ENCODE results near the gene SLC2A9. TPM values are rescaled to one million over a fixed set of nuclear protein-coding genes. Genes with fewer than 3 reads are reported as not detected.

Gene SLC2A9
- total RNA-seq, 1 donor from 2014 or later: 3.6 TPM

- DNase-seq (ENCODE audit: low read depth): no peak
- H3K36me3 ChIP-seq (ENCODE audit: control insufficient read depth, insufficient read depth, low read length): no peaks in the 10 kb centered on the region
- no peak overlapping the region for H3K4me3 ChIP-seq (ENCODE audit: low read depth, low read length)
- H3K27me3 ChIP-seq (ENCODE audit: control insufficient read depth, insufficient read depth, low read length): no peaks in the 10 kb centered on the region
- no peak for TF ChIP-seq CTCF (IDR thresholded peaks at IDR 0.05; ENCODE audit: insufficient read depth, low read length, poor library complexity, severe bottlenecking)
Measured at GRCh38 chr4:10028910-10029309, 7.6 kb upstream of the SLC2A9 start.

DNA sequence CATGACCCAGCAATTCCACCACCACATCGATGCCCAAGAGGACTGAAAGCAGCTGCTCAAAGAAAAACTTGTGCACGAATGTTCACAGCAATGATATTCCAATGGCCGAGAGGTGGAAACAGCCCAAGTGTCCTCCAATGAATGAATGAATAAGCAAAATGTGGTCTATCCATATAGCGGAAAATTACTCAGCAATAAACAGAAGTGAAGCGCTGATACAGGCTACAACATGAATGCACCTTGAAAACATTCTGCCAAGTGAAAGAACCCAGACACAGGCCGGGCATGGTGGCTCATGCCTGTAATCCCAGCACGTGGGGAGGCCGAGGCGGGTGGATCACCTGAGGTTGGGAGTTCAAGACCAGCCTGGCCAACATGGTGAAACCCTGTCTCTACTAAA is 5.2 kb upstream of the SLC2A9 start:
- no peak overlapping the region for H3K4me3 ChIP-seq (ENCODE audit: low read depth, low read length)
- TF ChIP-seq CTCF (IDR thresholded peaks at IDR 0.05; ENCODE audit: insufficient read depth, low read length, poor library complexity, severe bottlenecking): no peak
- H3K36me3 ChIP-seq (ENCODE audit: control insufficient read depth, insufficient read depth, low read length): no peaks in the 10 kb centered on the region
- no peaks in the 10 kb centered on the region for H3K27me3 ChIP-seq (ENCODE audit: control insufficient read depth, insufficient read depth, low read length)
- no peak for DNase-seq (ENCODE audit: low read depth)

DNA sequence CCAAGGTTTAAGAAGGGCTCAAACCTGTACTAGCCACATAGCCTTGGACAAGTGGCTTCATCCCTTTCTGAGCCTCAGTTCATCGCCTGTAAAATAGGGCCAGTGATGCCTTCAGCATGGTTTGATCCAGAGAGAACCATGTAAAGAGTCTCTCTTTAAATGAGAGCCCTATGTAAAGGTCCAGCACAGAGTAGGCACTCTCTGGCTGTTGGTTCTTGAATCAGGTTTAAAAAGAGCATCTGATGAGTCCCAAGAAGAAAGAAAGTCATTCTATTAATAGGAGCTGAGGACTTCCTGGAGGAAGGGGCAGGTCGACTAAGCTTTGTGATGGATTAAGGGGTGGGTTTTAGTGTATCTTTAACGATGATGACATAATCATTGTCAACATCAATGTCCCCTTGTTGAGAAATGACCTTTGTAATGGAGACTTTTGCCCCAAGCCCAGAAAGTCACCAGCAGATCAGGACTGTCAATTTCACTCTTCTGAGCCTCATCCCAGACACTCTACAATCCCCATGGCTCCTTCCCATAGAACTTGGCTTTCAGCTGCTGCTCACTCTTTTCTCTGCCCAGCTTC is 4.0 kb upstream of the SLC2A9 start:
- H3K36me3 ChIP-seq (ENCODE audit: control insufficient read depth, insufficient read depth, low read length): no peaks in the 10 kb centered on the region
- no peak for TF ChIP-seq CTCF (IDR thresholded peaks at IDR 0.05; ENCODE audit: insufficient read depth, low read length, poor library complexity, severe bottlenecking)
- no peak for DNase-seq (ENCODE audit: low read depth)
- no peak overlapping the region for H3K4me3 ChIP-seq (ENCODE audit: low read depth, low read length)
- no peaks in the 10 kb centered on the region for H3K27me3 ChIP-seq (ENCODE audit: control insufficient read depth, insufficient read depth, low read length)

GRCh38 chr4:10024303-10024702 is 3.0 kb upstream of the SLC2A9 start:
- no peak overlapping the region for H3K4me3 ChIP-seq (ENCODE audit: low read depth, low read length)
- no peak for TF ChIP-seq CTCF (IDR thresholded peaks at IDR 0.05; ENCODE audit: insufficient read depth, low read length, poor library complexity, severe bottlenecking)
- no peaks in the 10 kb centered on the region for H3K36me3 ChIP-seq (ENCODE audit: control insufficient read depth, insufficient read depth, low read length)

DNA sequence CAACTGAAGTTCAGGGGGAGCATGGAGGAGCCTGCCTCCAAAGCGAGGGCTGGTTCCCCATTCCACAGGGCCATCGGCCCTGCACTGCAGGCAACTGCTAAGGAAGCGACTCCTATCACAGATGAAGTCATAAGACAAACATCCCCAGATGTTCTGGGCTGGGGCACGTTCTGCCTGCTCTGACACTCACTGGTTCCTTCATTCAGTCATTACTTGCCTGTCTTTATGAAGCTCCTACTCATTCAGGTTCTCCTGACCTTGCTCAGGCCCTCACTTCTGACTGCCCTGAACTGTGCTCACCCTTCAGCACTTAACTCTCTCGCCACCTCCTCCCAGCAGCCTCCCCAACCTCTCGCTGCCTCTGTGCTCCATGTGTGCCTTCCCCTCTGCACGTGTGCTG is 2.5 kb upstream of the SLC2A9 start:
- Histone ChIP-seq H3K36me3 (ENCODE audit: control insufficient read depth, insufficient read depth, low read length) (no peaks in the 10 kb centered on the region), H3K27me3 (ENCODE audit: control insufficient read depth, insufficient read depth, low read length) (no peaks in the 10 kb centered on the region), H3K4me3 (ENCODE audit: low read depth, low read length) (no peak overlapping the region)
- DNase-seq (ENCODE audit: low read depth): no peak
- TF ChIP-seq CTCF (IDR thresholded peaks at IDR 0.05; ENCODE audit: insufficient read depth, low read length, poor library complexity, severe bottlenecking): no peak

More at GRCh38 chr4:10024303-10024702, 3.0 kb upstream of the SLC2A9 start:
- DNase-seq (ENCODE audit: low read depth): no peak
- no peaks in the 10 kb centered on the region for H3K27me3 ChIP-seq (ENCODE audit: control insufficient read depth, insufficient read depth, low read length)

GRCh38 chr4:10023050-10023419 is 1.7 kb upstream of the SLC2A9 start:
- Histone ChIP-seq H3K27me3 (ENCODE audit: control insufficient read depth, insufficient read depth, low read length) (no peaks in the 10 kb centered on the region), H3K4me3 (ENCODE audit: low read depth, low read length) (no peak overlapping the region), H3K36me3 (ENCODE audit: control insufficient read depth, insufficient read depth, low read length) (no peaks in the 10 kb centered on the region)
- TF ChIP-seq CTCF (IDR thresholded peaks at IDR 0.05; ENCODE audit: insufficient read depth, low read length, poor library complexity, severe bottlenecking): no peak
- DNase-seq (ENCODE audit: low read depth): no peak
